DND-41 (cell line): ENCODE data around the gene SPI1.
A peak's percentile ranks its signal among the peaks of the same experiment; 100 is the strongest.

ENCODE experiments used
- ATAC-seq: fragments of 200-7000 bp; cut with Tn5 transposase; 3 replicates; pipeline ENCODE4 v1.9.1; 2021; ENCODE audit warnings: low read depth; ENCODE audit not compliant: insufficient read depth
- DNase-seq: peaks from one replicate; pipeline ENCODE4 v3.0.0-alpha.2; 2020
- H2AFZ ChIP-seq: 2 replicates; pipeline ENCODE4 v1.6.0; 2012; ENCODE audit warnings: low read depth, low read length
- H3K27ac ChIP-seq: 2 replicates; pipeline ENCODE4 v1.5.1; 2012; ENCODE audit warnings: low read length, inconsistent platforms
- H3K27me3 ChIP-seq: fragments of 200-600 bp; sonication (generic); 2 replicates; pipeline ENCODE4 v1.6.0; 2012; ENCODE audit warnings: low read length, mild to moderate bottlenecking, inconsistent platforms; ENCODE audit not compliant: insufficient read depth, poor library complexity
- H3K36me3 ChIP-seq: 2 replicates; pipeline ENCODE4 v1.5.1; 2012; ENCODE audit warnings: low read length, inconsistent platforms; ENCODE audit not compliant: insufficient read depth
- H3K4me1 ChIP-seq: 2 replicates; pipeline ENCODE4 v1.5.1; 2012; ENCODE audit warnings: mild to moderate bottlenecking, low read length; ENCODE audit not compliant: insufficient read depth
- H3K4me2 ChIP-seq: 2 replicates; pipeline ENCODE4 v1.6.0; 2012; ENCODE audit warnings: mild to moderate bottlenecking, moderate library complexity, low read length, inconsistent platforms; ENCODE audit not compliant: insufficient read depth
- H3K4me3 ChIP-seq, 2 experiments: fragments of 200-600 bp in 1 of 2; shearing (Covaris generic) in 1 of 2; 2 replicates each; pipeline ENCODE4 v1.5.1; 2012 to 2016; ENCODE audit warnings: inconsistent platforms in 2 of 2, low read length in 2 of 2, mild to moderate bottlenecking in 2 of 2, low read depth in 1 of 2, moderate library complexity in 1 of 2
- H3K79me2 ChIP-seq: 2 replicates; pipeline ENCODE4 v1.6.0; 2012; ENCODE audit warnings: low read length, inconsistent platforms; ENCODE audit not compliant: insufficient read depth
- H3K9ac ChIP-seq: 2 replicates; pipeline ENCODE4 v1.6.0; 2012; ENCODE audit warnings: low read depth, mild to moderate bottlenecking, inconsistent platforms, low read length, moderate library complexity
- H3K9me3 ChIP-seq: 2 replicates; pipeline ENCODE4 v1.5.1; 2012; ENCODE audit warnings: low read length, moderate library complexity, mild to moderate bottlenecking, inconsistent platforms; ENCODE audit not compliant: insufficient read depth, severe bottlenecking
- H4K20me1 ChIP-seq: 2 replicates; pipeline ENCODE4 v1.6.0; 2012; ENCODE audit warnings: low read length; ENCODE audit not compliant: insufficient read depth
- EZH2 ChIP-seq: IDR thresholded peaks from 3 replicates; pipeline ENCODE4 v1.6.1; 2012; ENCODE audit warnings: borderline replicate concordance, low read depth, mild to moderate bottlenecking, moderate library complexity, low read length, inconsistent platforms; ENCODE audit not compliant: severe bottlenecking
- TF ChIP-seq, protein P1 (sequence below): IDR thresholded peaks from 2 replicates; pipeline ENCODE4 v1.5.1; 2012; ENCODE audit warnings: borderline replicate concordance, low read length, moderate library complexity, mild to moderate bottlenecking; ENCODE audit not compliant: poor library complexity, severe bottlenecking; ENCODE audit errors: extremely low read depth

Gene SPI1

DNA sequence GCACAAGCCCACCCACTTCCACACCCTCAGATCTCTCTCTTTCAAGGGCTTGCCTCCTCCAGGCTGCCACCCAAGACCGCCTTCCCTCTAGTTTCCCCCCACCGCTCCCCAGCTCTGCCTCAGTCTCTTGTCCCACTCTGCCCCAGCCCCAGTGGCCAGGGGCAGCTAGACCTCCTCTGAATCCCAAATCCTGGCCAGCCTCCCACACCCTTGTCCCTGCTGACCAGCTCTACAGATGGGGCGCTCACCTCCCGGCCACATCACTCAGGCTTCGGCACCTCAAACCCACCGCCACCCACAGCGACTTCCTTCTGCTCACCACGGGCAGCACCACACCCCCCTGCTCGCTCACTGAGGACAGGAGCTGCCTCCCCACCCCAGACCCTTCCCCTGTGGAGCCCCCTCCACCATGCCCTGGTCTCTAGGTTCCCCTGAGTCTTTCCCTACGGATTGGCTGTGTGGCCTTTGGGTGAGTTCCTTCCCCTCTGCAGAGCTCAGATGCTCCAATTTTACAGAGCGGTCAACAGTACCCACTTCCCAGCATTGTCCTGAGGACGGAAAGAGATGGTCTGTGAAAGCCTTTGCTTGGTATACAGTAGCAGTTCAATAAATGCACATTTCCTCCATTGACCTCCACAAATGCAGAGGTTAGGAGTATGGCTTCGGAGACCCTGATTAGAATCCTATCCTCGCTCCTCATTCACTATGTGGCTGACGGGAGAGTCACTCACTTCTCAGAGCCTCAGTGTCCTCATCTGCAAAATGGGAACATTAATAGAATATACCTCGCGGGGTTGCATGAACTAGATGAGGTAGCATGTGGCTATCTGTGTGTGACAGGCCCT lies 11.5 kb upstream of the SPI1 start:
- peaks cover 5% of the 10 kb centered on the region for H3K4me1 ChIP-seq
- no peaks in the 10 kb centered on the region for H3K36me3 ChIP-seq
- ATAC-seq (no peak), DNase-seq (no peak)
- no peak overlapping the region for H3K4me2 ChIP-seq
- no peak for TF ChIP-seq EZH2
- TF ChIP-seq, protein P1, sequence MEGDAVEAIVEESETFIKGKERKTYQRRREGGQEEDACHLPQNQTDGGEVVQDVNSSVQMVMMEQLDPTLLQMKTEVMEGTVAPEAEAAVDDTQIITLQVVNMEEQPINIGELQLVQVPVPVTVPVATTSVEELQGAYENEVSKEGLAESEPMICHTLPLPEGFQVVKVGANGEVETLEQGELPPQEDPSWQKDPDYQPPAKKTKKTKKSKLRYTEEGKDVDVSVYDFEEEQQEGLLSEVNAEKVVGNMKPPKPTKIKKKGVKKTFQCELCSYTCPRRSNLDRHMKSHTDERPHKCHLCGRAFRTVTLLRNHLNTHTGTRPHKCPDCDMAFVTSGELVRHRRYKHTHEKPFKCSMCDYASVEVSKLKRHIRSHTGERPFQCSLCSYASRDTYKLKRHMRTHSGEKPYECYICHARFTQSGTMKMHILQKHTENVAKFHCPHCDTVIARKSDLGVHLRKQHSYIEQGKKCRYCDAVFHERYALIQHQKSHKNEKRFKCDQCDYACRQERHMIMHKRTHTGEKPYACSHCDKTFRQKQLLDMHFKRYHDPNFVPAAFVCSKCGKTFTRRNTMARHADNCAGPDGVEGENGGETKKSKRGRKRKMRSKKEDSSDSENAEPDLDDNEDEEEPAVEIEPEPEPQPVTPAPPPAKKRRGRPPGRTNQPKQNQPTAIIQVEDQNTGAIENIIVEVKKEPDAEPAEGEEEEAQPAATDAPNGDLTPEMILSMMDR: no peak
- H4K20me1 ChIP-seq: no peaks in the 10 kb centered on the region
- H3K4me3 ChIP-seq: no peak overlapping the region
- H3K27me3 ChIP-seq: no peaks in the 10 kb centered on the region
- H3K9ac ChIP-seq: no peak overlapping the region
- H3K9me3 ChIP-seq: no peaks in the 10 kb centered on the region
- no peaks in the 10 kb centered on the region for H3K79me2 ChIP-seq
- no peak overlapping the region for H2AFZ ChIP-seq
- no peak overlapping the region for H3K27ac ChIP-seq

DNA sequence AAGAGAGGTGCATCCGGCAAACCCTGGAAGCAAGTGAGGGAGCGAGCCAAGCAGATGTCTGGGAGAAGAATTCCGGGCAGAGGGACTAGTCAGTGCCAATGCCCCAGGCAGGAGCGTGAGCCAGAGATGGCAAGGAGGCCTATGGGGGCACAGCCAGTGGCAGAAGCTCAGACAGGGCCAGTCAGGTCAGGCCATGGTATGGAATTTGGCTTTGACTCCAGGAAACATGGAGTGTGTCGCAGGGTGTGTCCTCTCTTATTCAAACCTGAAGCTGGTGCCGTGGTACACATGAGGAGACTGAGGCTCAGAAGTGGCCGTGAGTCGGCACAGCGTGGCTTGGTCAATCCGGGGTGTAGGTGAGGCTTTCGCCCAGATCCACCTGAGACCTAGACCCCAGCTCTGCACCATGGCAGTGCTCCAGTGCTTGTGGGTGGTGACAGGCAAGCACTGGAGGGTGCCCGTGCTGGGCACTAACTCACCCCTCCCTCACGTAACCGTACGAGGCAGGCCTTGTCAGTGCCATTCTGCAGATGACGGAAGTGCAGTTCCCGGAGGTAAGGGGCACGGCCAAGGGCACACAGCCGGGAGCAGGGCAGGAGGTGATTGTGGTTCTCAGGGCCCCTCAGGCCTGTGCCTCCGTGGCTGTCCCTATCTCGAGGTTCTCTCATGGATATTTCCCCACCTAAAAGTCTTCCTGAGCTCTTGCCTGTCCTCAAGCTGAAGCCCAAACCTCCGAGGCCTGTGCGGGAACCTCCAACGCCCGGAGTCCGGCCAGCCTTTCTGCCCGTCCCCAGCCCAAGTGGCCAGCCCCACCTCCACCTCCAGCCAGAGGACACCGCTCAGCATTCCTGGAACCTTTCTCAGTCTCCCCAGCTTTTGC lies 10.6 kb upstream of the SPI1 start:
- no peaks in the 10 kb centered on the region for H3K36me3 ChIP-seq
- no peak for TF ChIP-seq EZH2
- TF ChIP-seq, protein P1: no peak
- no peak overlapping the region for H2AFZ ChIP-seq
- H3K4me1 ChIP-seq: no peaks in the 10 kb centered on the region
- H3K9ac ChIP-seq: no peak overlapping the region
- no peaks in the 10 kb centered on the region for H3K79me2 ChIP-seq
- no peaks in the 10 kb centered on the region for H4K20me1 ChIP-seq
- DNase-seq (no peak), ATAC-seq (no peak)
- H3K27ac ChIP-seq: no peak overlapping the region
- no peak overlapping the region for H3K4me2 ChIP-seq
- H3K27me3 ChIP-seq: no peaks in the 10 kb centered on the region
- H3K9me3 ChIP-seq: no peaks in the 10 kb centered on the region
- no peak overlapping the region for H3K4me3 ChIP-seq

- ATAC-seq (no peak), DNase-seq (no peak)
- TF ChIP-seq EZH2: no peak
- TF ChIP-seq, protein P1: no peak
- Histone ChIP-seq H3K79me2 (no peaks in the 10 kb centered on the region), H3K4me1 (no peaks in the 10 kb centered on the region), H3K27me3 (no peaks in the 10 kb centered on the region), H3K36me3 (no peaks in the 10 kb centered on the region), H3K9me3 (no peaks in the 10 kb centered on the region), H3K4me3 (no peak overlapping the region), H3K27ac (no peak overlapping the region), H3K9ac (no peak overlapping the region), H4K20me1 (no peaks in the 10 kb centered on the region), H3K4me2 (no peak overlapping the region), H2AFZ (peak overlapping the region; percentile 38)
Observed at GRCh38 chr11:47387944-47388696, 9.8 kb upstream of the SPI1 start.
